HEK293 (cell line): ENCODE data around the gene TMEM88.
A peak's percentile ranks its signal among the peaks of the same experiment; 100 is the strongest.

ENCODE experiments used
- CTCF ChIP-seq: fragments of 450-650 bp; formaldehyde crosslinking; IDR thresholded peaks from 2 replicates; pipeline ENCODE4 v1.5.1; 2016; ENCODE audit warnings: missing biosample characterization, missing genetic modification characterization
- GLI4 ChIP-seq: fragments of 450-650 bp; formaldehyde crosslinking; IDR thresholded peaks from 2 replicates; pipeline ENCODE4 v1.5.1; 2016; ENCODE audit warnings: missing biosample characterization, missing genetic modification characterization
- GLIS1 ChIP-seq: fragments of 450-650 bp; formaldehyde crosslinking; IDR thresholded peaks from 2 replicates; pipeline ENCODE4 v1.5.1; 2016; ENCODE audit warnings: missing biosample characterization, missing genetic modification characterization
- HOXD13 ChIP-seq: sonication (generic); formaldehyde crosslinking; IDR thresholded peaks from 2 replicates; pipeline ENCODE4 v1.8.0; 2022; ENCODE audit warnings: missing genetic modification reagents, borderline replicate concordance
- KLF16 ChIP-seq: fragments of 450-650 bp; formaldehyde crosslinking; IDR thresholded peaks from 2 replicates; pipeline ENCODE4 v1.5.1; 2017; ENCODE audit warnings: missing biosample characterization, missing genetic modification characterization
- KLF7 ChIP-seq: fragments of 450-650 bp; formaldehyde crosslinking; IDR thresholded peaks from 2 replicates; pipeline ENCODE4 v1.5.1; 2016; ENCODE audit warnings: missing biosample characterization, missing genetic modification characterization, borderline replicate concordance
- KLF8 ChIP-seq: fragments of 450-650 bp; formaldehyde crosslinking; IDR thresholded peaks from 2 replicates; pipeline ENCODE4 v1.5.1; 2016; ENCODE audit warnings: missing biosample characterization, missing genetic modification characterization
- TRIM28 ChIP-seq: IDR thresholded peaks from 2 replicates; pipeline ENCODE4 v1.6.1; 2011; ENCODE audit warnings: low read length, control low read depth, borderline replicate concordance
- ZBTB17 ChIP-seq: fragments of 450-650 bp; formaldehyde crosslinking; IDR thresholded peaks from 2 replicates; pipeline ENCODE4 v1.5.1; 2016; ENCODE audit warnings: missing biosample characterization, missing genetic modification characterization
- ZBTB21 ChIP-seq: fragments of 450-650 bp; formaldehyde crosslinking; IDR thresholded peaks from 2 replicates; pipeline ENCODE4 v1.5.1; 2017; ENCODE audit warnings: missing biosample characterization, missing genetic modification characterization
- ZBTB48 ChIP-seq: fragments of 450-650 bp; formaldehyde crosslinking; IDR thresholded peaks from 2 replicates; pipeline ENCODE4 v1.5.1; 2016; ENCODE audit warnings: missing biosample characterization, missing genetic modification characterization
- ZFP3 ChIP-seq: fragments of 450-650 bp; formaldehyde crosslinking; IDR thresholded peaks from 2 replicates; pipeline ENCODE4 v1.5.1; 2016; ENCODE audit warnings: low read depth, missing biosample characterization, missing genetic modification characterization
- ZFP69B ChIP-seq: fragments of 450-650 bp; formaldehyde crosslinking; IDR thresholded peaks from 2 replicates; pipeline ENCODE4 v1.5.1; 2016; ENCODE audit warnings: missing biosample characterization, missing genetic modification characterization
- ZNF10 ChIP-seq: fragments of 450-650 bp; formaldehyde crosslinking; IDR thresholded peaks from 2 replicates; pipeline ENCODE4 v1.5.1; 2017; ENCODE audit warnings: missing biosample characterization, missing genetic modification characterization
- ZNF132 ChIP-seq: fragments of 450-650 bp; formaldehyde crosslinking; IDR thresholded peaks from 2 replicates; pipeline ENCODE4 v1.5.1; 2017; ENCODE audit warnings: missing biosample characterization, missing genetic modification characterization, borderline replicate concordance
- ZNF155 ChIP-seq: fragments of 450-650 bp; formaldehyde crosslinking; IDR thresholded peaks from 2 replicates; pipeline ENCODE4 v1.5.1; 2016; ENCODE audit warnings: missing biosample characterization, missing genetic modification characterization
- ZNF184 ChIP-seq: fragments of 450-650 bp; IDR thresholded peaks from 2 replicates; pipeline ENCODE4 v1.5.1; 2018; ENCODE audit warnings: missing biosample characterization, mild to moderate bottlenecking, missing genetic modification characterization
- ZNF24 ChIP-seq: fragments of 450-650 bp; formaldehyde crosslinking; IDR thresholded peaks from 2 replicates; pipeline ENCODE4 v1.5.1; 2016; ENCODE audit warnings: missing biosample characterization, missing genetic modification characterization
- ZNF335 ChIP-seq: fragments of 450-650 bp; formaldehyde crosslinking; conservative IDR thresholded peaks from 2 replicates; pipeline ENCODE4 v1.5.1; 2016; ENCODE audit warnings: missing biosample characterization, missing genetic modification characterization
- ZNF354C ChIP-seq: fragments of 450-650 bp; formaldehyde crosslinking; IDR thresholded peaks from 2 replicates; pipeline ENCODE4 v1.5.1; 2016; ENCODE audit warnings: missing biosample characterization, missing genetic modification characterization, low read depth, borderline replicate concordance
- ZNF366 ChIP-seq: fragments of 450-650 bp; formaldehyde crosslinking; conservative IDR thresholded peaks from 2 replicates; pipeline ENCODE4 v1.5.1; 2016; ENCODE audit warnings: missing biosample characterization, missing genetic modification characterization
- ZNF391 ChIP-seq: fragments of 450-650 bp; formaldehyde crosslinking; IDR thresholded peaks from 2 replicates; pipeline ENCODE4 v1.5.1; 2016; ENCODE audit warnings: low read depth, missing biosample characterization, missing genetic modification characterization, borderline replicate concordance
- ZNF394 ChIP-seq: fragments of 450-650 bp; formaldehyde crosslinking; IDR thresholded peaks from 2 replicates; pipeline ENCODE4 v1.5.1; 2016; ENCODE audit warnings: missing biosample characterization, missing genetic modification characterization, mild to moderate bottlenecking, moderate library complexity, borderline replicate concordance
- ZNF404 ChIP-seq: fragments of 450-650 bp; formaldehyde crosslinking; IDR thresholded peaks from 2 replicates; pipeline ENCODE4 v1.5.1; 2017; ENCODE audit warnings: missing biosample characterization, missing genetic modification characterization
- ZNF549 ChIP-seq: fragments of 450-650 bp; IDR thresholded peaks from 2 replicates; pipeline ENCODE4 v1.5.1; 2018; ENCODE audit warnings: missing biosample characterization, missing genetic modification characterization, mild to moderate bottlenecking, inconsistent platforms, moderate library complexity
- ZNF560 ChIP-seq: fragments of 450-650 bp; formaldehyde crosslinking; IDR thresholded peaks from 2 replicates; pipeline ENCODE4 v1.5.1; 2017; ENCODE audit warnings: missing biosample characterization, missing genetic modification characterization, borderline replicate concordance
- ZNF600 ChIP-seq: fragments of 450-650 bp; formaldehyde crosslinking; IDR thresholded peaks from 2 replicates; pipeline ENCODE4 v1.5.1; 2016; ENCODE audit warnings: missing biosample characterization, missing genetic modification characterization
- ZNF654 ChIP-seq: fragments of 450-650 bp; formaldehyde crosslinking; IDR thresholded peaks from 2 replicates; pipeline ENCODE4 v1.5.1; 2016; ENCODE audit warnings: low read depth, missing biosample characterization, missing genetic modification characterization
- ZNF777 ChIP-seq: fragments of 450-650 bp; formaldehyde crosslinking; IDR thresholded peaks from 2 replicates; pipeline ENCODE4 v1.5.1; 2017; ENCODE audit warnings: missing biosample characterization, missing genetic modification characterization, borderline replicate concordance
- ZSCAN30 ChIP-seq: fragments of 450-650 bp; IDR thresholded peaks from 2 replicates; pipeline ENCODE4 v1.5.1; 2018; ENCODE audit warnings: missing biosample characterization, mild to moderate bottlenecking, missing genetic modification characterization, moderate library complexity
- TF ChIP-seq, protein P1 (sequence below): fragments of 450-650 bp; formaldehyde crosslinking; IDR thresholded peaks from 2 replicates; pipeline ENCODE4 v1.5.1; 2016; ENCODE audit warnings: missing biosample characterization, missing genetic modification characterization, borderline replicate concordance
- TF ChIP-seq, protein P2 (sequence below): fragments of 450-650 bp; formaldehyde crosslinking; IDR thresholded peaks from 2 replicates; pipeline ENCODE4 v1.5.1; 2016; ENCODE audit warnings: missing biosample characterization, missing genetic modification characterization

The TMEM88 gene

GRCh38 chr17:7841396-7841914 is 13.4 kb upstream of the TMEM88 start (continued):
- TF ChIP-seq, protein P1, sequence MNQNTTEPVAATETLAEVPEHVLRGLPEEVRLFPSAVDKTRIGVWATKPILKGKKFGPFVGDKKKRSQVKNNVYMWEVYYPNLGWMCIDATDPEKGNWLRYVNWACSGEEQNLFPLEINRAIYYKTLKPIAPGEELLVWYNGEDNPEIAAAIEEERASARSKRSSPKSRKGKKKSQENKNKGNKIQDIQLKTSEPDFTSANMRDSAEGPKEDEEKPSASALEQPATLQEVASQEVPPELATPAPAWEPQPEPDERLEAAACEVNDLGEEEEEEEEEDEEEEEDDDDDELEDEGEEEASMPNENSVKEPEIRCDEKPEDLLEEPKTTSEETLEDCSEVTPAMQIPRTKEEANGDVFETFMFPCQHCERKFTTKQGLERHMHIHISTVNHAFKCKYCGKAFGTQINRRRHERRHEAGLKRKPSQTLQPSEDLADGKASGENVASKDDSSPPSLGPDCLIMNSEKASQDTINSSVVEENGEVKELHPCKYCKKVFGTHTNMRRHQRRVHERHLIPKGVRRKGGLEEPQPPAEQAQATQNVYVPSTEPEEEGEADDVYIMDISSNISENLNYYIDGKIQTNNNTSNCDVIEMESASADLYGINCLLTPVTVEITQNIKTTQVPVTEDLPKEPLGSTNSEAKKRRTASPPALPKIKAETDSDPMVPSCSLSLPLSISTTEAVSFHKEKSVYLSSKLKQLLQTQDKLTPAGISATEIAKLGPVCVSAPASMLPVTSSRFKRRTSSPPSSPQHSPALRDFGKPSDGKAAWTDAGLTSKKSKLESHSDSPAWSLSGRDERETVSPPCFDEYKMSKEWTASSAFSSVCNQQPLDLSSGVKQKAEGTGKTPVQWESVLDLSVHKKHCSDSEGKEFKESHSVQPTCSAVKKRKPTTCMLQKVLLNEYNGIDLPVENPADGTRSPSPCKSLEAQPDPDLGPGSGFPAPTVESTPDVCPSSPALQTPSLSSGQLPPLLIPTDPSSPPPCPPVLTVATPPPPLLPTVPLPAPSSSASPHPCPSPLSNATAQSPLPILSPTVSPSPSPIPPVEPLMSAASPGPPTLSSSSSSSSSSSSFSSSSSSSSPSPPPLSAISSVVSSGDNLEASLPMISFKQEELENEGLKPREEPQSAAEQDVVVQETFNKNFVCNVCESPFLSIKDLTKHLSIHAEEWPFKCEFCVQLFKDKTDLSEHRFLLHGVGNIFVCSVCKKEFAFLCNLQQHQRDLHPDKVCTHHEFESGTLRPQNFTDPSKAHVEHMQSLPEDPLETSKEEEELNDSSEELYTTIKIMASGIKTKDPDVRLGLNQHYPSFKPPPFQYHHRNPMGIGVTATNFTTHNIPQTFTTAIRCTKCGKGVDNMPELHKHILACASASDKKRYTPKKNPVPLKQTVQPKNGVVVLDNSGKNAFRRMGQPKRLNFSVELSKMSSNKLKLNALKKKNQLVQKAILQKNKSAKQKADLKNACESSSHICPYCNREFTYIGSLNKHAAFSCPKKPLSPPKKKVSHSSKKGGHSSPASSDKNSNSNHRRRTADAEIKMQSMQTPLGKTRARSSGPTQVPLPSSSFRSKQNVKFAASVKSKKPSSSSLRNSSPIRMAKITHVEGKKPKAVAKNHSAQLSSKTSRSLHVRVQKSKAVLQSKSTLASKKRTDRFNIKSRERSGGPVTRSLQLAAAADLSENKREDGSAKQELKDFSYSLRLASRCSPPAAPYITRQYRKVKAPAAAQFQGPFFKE (tag by site-specific recombination), result peak; percentile 67; the same call in 1 of the 2 replicates
- TF ChIP-seq GLIS1 (tag by site-specific recombination) (peak; percentile 96), ZNF132 (tag by site-specific recombination) (no peak), ZNF560 (no peak), KLF8 (tag by site-specific recombination) (peak; percentile 44; the same call in 1 of the 2 replicates), ZNF10 (tag by site-specific recombination) (no peak), GLI4 (tag by site-specific recombination) (peak; percentile 67; the same call in 1 of the 2 replicates), ZFP3 (tag by site-specific recombination) (no peak), ZNF394 (tag by site-specific recombination) (no peak), ZNF366 (peak; percentile 85), ZNF404 (tag by site-specific recombination) (no peak), ZNF354C (tag by site-specific recombination) (no peak), CTCF (tag by site-specific recombination) (peak; percentile 78), ZSCAN30 (tag by site-specific recombination) (peak; percentile 58; the same call in 1 of the 2 replicates), ZNF24 (tag by site-specific recombination) (peak; percentile 27; the same call in 1 of the 2 replicates), TRIM28 (peak; percentile 38; the same call in 1 of the 2 replicates), ZBTB17 (tag by site-specific recombination) (peak; percentile 95), ZNF549 (tag by site-specific recombination) (no peak), ZFP69B (tag by site-specific recombination) (peak; percentile 80), ZNF600 (tag by site-specific recombination) (peak; percentile 96), ZNF391 (0 out of 2 replicates have a peak, but pooled peaks have one; percentile 38), ZNF184 (tag by site-specific recombination) (no peak), KLF7 (tag by site-specific recombination) (no peak), ZNF777 (no peak), ZNF155 (tag by site-specific recombination) (no peak), HOXD13 (CRISPR knock-in tag) (no peak), ZBTB48 (tag by site-specific recombination) (0 out of 2 replicates have a peak, but pooled peaks have one; percentile 35), ZNF335 (peak; percentile 80), KLF16 (tag by site-specific recombination) (peak; percentile 63), ZNF654 (tag by site-specific recombination) (0 out of 2 replicates have a peak, but pooled peaks have one; percentile 7), ZBTB21 (tag by site-specific recombination) (peak; percentile 64)
- TF ChIP-seq, protein P2, sequence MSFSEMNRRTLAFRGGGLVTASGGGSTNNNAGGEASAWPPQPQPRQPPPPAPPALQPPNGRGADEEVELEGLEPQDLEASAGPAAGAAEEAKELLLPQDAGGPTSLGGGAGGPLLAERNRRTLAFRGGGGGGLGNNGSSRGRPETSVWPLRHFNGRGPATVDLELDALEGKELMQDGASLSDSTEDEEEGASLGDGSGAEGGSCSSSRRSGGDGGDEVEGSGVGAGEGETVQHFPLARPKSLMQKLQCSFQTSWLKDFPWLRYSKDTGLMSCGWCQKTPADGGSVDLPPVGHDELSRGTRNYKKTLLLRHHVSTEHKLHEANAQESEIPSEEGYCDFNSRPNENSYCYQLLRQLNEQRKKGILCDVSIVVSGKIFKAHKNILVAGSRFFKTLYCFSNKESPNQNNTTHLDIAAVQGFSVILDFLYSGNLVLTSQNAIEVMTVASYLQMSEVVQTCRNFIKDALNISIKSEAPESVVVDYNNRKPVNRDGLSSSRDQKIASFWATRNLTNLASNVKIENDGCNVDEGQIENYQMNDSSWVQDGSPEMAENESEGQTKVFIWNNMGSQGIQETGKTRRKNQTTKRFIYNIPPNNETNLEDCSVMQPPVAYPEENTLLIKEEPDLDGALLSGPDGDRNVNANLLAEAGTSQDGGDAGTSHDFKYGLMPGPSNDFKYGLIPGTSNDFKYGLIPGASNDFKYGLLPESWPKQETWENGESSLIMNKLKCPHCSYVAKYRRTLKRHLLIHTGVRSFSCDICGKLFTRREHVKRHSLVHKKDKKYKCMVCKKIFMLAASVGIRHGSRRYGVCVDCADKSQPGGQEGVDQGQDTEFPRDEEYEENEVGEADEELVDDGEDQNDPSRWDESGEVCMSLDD, result no peak; the same call in 1 of the 2 replicates
